Ovary (tissue), 3 donors: Measurements from ENCODE around the gene FDX1.

Source experiments
- CTCF ChIP-seq, 3 donors: fragments of 450-650 bp in 2 of 3; fragments of 200-600 bp in 1 of 3; IDR thresholded peaks; one replicate each; pipeline versions ENCODE4 v1.5.1 to v1.8.0; 2016 to 2022; ENCODE audit warnings: antibody characterized with exemption in 3 of 3, mild to moderate bottlenecking in 1 of 3
- EP300 ChIP-seq: sonication (generic); formaldehyde crosslinking; IDR thresholded peaks from one replicate; pipeline ENCODE4 v1.6.1; 2017; ENCODE audit warnings: antibody characterized with exemption
- POLR2A ChIP-seq: fragments of 450-650 bp; IDR thresholded peaks from one replicate; pipeline ENCODE4 v1.6.1; 2017; ENCODE audit warnings: antibody characterized with exemption, mild to moderate bottlenecking, moderate library complexity
- donor health status: DM: no; HTN: no; CAD: no.

GRCh38 chr11:110447343-110447742 lies 17.6 kb downstream of the FDX1 start:
- TF ChIP-seq CTCF (IDR thresholded peaks at IDR 0.05) = no peak
- TF ChIP-seq POLR2A = no peak
- TF ChIP-seq EP300 = no peak
